Measurements from ENCODE around the gene PNKD.

Gene PNKD

DNA sequence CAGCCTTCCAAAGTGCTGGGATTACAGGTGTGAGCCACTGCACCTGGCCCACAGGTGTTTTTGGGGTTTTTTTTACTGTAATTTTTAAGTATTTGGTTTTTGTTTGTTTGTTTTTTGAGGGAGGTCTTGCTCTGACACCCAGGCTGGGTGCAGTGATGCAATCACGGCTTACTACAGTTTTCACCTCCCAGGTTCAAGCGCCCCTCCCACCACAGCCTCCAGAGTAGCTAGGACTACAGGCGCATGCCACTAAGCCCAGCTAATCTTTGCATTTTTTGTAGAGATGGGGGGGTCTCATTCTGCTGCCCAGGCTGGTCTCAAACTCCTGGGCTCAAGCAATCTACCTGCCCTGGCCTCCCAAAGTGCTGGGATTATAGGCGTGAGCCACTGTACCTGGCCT, 104.5 kb downstream of the PNKD start:
- TF ChIP-seq, protein P1, sequence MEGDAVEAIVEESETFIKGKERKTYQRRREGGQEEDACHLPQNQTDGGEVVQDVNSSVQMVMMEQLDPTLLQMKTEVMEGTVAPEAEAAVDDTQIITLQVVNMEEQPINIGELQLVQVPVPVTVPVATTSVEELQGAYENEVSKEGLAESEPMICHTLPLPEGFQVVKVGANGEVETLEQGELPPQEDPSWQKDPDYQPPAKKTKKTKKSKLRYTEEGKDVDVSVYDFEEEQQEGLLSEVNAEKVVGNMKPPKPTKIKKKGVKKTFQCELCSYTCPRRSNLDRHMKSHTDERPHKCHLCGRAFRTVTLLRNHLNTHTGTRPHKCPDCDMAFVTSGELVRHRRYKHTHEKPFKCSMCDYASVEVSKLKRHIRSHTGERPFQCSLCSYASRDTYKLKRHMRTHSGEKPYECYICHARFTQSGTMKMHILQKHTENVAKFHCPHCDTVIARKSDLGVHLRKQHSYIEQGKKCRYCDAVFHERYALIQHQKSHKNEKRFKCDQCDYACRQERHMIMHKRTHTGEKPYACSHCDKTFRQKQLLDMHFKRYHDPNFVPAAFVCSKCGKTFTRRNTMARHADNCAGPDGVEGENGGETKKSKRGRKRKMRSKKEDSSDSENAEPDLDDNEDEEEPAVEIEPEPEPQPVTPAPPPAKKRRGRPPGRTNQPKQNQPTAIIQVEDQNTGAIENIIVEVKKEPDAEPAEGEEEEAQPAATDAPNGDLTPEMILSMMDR (IDR thresholded peaks at IDR 0.05; ENCODE audit: extremely low read depth, missing control alignments): no peak
- no peak for DNase-seq (ENCODE audit: low spot score)

DNA sequence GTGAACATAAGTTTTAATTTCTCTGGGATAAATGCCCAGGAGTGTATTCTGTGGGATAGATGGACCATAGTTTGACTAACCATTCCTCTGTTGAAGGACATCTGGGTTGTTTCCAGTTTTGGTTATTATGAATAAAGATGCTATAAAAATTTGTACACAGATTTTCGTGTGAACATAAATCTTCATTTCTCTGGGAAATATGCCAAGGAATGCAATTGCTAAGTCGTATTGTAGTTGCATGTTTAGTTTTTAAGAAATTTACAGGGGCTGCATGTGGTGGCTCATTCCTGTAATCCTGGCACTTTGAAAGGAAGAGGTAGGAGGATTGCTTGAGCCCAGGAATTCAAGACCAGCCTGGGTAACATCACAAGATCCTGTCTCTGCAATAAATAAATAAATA, 104.9 kb downstream of the PNKD start:
- TF ChIP-seq, protein P1 (IDR thresholded peaks at IDR 0.05; ENCODE audit: extremely low read depth, missing control alignments): no peak
- DNase-seq (ENCODE audit: low spot score): no peak

DNA sequence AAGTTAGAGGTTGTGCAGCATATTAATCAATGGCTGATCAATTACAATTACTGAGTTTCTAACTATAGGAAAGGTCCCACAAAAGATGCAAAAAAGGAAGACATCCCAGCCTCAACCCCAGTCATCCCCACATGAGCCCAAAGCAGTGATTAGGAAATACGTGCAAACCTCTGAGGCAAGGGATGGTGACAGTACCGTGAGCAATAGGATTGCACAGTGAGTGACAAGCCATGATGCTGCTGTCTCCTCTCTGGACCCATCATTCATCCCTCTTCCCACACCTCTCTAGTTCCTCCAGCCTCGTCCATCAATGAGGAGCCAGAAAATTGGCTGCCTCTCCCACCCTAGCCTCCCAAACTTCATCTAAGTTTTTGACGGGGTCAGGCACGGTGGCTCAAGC, 107.7 kb downstream of the PNKD start:
- no peak for DNase-seq (ENCODE audit: low spot score)
- TF ChIP-seq, protein P1 (IDR thresholded peaks at IDR 0.05; ENCODE audit: extremely low read depth, missing control alignments): no peak

DNA sequence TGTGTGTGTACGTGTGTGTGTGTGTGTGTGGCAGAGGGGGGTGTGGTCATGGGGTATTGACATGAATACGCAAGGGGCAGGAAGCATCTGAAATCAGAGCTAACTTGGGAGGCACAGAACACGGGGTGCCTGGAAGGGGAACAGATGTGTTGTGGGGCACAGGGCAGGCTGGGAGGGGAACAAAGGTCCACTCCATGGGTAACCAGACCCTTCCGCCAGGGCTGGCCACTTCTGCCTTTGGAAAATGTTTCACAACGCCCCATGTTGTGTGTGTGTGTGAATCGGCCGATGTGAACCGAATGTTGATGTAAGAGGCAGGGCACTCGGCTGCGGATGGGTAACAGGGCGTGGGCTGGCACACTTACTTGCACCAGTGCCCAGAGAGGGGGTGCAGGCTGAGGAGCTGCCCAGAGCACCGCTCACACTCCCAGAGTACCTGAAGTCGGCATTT, 111.6 kb downstream of the PNKD start, which contains the start of gene SLC11A1:
SLC11A1 (plus strand) TSS at position 358 of the 451 bp plus-strand sequence. CDS start 96 bp downstream, outside the sequence.
- no peak for DNase-seq (ENCODE audit: low spot score)
- TF ChIP-seq, protein P1 (IDR thresholded peaks at IDR 0.05; ENCODE audit: extremely low read depth, missing control alignments): no peak

DNA sequence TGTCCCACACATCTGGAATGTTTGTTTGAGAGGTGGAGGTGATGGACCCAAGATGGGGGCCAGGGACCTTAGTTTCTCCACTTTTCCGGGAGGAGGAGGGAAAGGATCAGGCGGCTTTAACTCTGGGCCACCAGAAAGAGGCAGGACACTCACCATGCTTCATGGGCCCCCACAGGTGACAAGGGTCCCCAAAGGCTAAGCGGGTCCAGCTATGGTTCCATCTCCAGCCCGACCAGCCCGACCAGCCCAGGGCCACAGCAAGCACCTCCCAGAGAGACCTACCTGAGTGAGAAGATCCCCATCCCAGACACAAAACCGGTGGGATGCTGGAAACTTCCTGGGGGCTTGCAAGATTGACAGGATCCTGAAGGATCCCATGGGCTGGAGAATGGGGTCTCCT, 112.5 kb downstream of the PNKD start:
- DNase-seq (ENCODE audit: low spot score): no peak
- TF ChIP-seq, protein P1 (IDR thresholded peaks at IDR 0.05; ENCODE audit: extremely low read depth, missing control alignments): no peak

DNA sequence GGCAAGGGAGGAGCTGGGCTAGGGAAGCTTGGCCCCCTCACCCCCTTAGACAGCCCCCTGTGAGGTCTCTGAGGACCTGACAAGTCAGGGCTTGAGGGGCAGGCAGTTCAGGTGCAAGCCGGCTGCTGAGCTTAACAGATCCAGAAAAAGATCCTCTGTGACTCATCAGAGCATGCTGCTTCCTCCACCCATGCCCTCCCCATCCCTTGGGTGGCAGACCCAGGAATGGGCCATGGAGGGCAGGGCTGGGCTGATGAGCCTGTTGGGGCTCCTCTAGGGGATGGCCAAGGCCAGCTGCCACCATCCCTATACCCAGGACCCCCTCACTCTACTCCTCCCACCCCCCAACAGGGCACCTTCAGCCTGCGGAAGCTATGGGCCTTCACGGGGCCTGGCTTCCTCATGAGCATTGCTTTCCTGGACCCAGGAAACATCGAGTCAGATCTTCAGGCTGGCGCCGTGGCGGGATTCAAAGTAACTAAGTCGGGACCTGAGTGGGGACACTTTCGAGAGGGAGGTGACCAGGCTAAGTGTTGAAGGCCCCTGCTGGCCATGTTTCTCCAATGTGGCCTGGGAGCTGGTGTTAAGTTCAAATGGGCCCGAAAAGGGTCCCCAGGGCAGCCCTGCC, 113.7 kb downstream of the PNKD start:
- DNase-seq (ENCODE audit: low spot score): no peak
- TF ChIP-seq, protein P1 (IDR thresholded peaks at IDR 0.05; ENCODE audit: extremely low read depth, missing control alignments): no peak

DNA sequence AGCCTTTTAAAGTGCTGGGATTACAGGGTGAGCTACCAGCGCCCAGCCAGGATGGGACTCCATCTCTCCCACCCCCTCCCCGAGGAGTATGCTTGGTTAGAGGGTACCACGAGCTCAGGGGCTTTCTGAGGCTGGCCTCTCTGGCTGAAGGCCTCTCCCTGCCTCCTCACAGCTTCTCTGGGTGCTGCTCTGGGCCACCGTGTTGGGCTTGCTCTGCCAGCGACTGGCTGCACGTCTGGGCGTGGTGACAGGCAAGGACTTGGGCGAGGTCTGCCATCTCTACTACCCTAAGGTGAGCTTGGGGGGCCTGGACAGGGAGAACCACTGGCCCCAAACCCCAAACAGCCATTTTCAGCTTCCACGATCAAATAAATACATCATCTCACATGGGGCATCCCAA, 114.7 kb downstream of the PNKD start:
- no peak for DNase-seq (ENCODE audit: low spot score)
- TF ChIP-seq, protein P1 (IDR thresholded peaks at IDR 0.05; ENCODE audit: extremely low read depth, missing control alignments): no peak
